GM12878 (cell line): Measurements from ENCODE around the gene CDKN3. TPM values are rescaled to one million over a fixed set of nuclear protein-coding genes. Genes with fewer than 3 reads are reported as not detected.

ENCODE experiments used
- ATAC-seq: fragments of 200-7000 bp; cut with Tn5 transposase; 3 replicates; pipeline ENCODE4 v1.9.1; 2020; ENCODE audit warnings: mild to moderate bottlenecking, moderate library complexity
- BruUV-seq: library from RNA; stranded (reverse); fragments of 400-500 nt; replicated peaks from 2 replicates; lab custom pipeline; 2021; lab: Mats Ljungman, UMichigan
- CTCF ChIA-PET: fragments of 300-600 bp; sonication (Branson Sonifier 250); formaldehyde crosslinking; extraction: SDS; loops from one replicate; lab custom pipeline; 2021; ENCODE audit warnings: inconsistent platforms; lab: Yijun Ruan, JAX
- POLR2A ChIA-PET: fragments of 350-600 bp; formaldehyde crosslinking; extraction: SDS; loops from one replicate; lab custom pipeline; 2021; ENCODE audit warnings: inconsistent platforms; lab: Charles Lee
- RAD21 ChIA-PET: fragments of 300-600 bp; sonication (Branson Sonifier 250); formaldehyde crosslinking; loops from one replicate; lab custom pipeline; 2023; ENCODE audit warnings: antibody characterized with exemption; ENCODE audit not compliant: unreplicated experiment; lab: Charles Lee
- SMC1A ChIA-PET: fragments of 300-600 bp; sonication (Branson Sonifier 250); formaldehyde crosslinking; loops from one replicate; lab custom pipeline; 2023; ENCODE audit not compliant: unreplicated experiment, uncharacterized antibody; lab: Charles Lee
- DNase-seq: peaks from one replicate; pipeline ENCODE4 v3.0.0-alpha.2; 2011; ENCODE audit warnings: low read depth, low spot score
- FAIRE-seq: peaks from 3 replicates; lab custom pipeline; 2011; peaks lifted over from hg19 to GRCh38; lab: Jason Lieb, UNC
- H2AFZ ChIP-seq: 2 replicates; pipeline ENCODE4 v1.6.0; 2011; ENCODE audit warnings: low read depth, low read length, control low read depth; ENCODE audit not compliant: control insufficient read depth
- H3K27ac ChIP-seq: 2 replicates; pipeline ENCODE4 v1.5.1; 2011; ENCODE audit warnings: control low read depth; ENCODE audit not compliant: control insufficient read depth, insufficient read depth
- H3K27me3 ChIP-seq, 2 experiments: replicated peaks in 1 of 2; 2 replicates each; pipeline versions ENCODE4 v1.6.0 to v1.6.1; 2011; ENCODE audit warnings: low read length in 1 of 2; ENCODE audit not compliant: control insufficient read depth in 2 of 2, insufficient read depth in 2 of 2
- H3K36me3 ChIP-seq, 2 experiments: 2 replicates each; pipeline ENCODE4 v1.5.1; 2011; ENCODE audit warnings: low read length in 1 of 2; ENCODE audit not compliant: control insufficient read depth in 2 of 2, insufficient read depth in 2 of 2
- H3K4me1 ChIP-seq: 2 replicates; pipeline ENCODE4 v1.6.1; 2011; ENCODE audit warnings: mild to moderate bottlenecking, low read length, moderate library complexity, mixed read lengths; ENCODE audit not compliant: control insufficient read depth, insufficient read depth
- H3K4me2 ChIP-seq: 2 replicates; pipeline ENCODE4 v1.6.0; 2011; ENCODE audit warnings: control low read depth; ENCODE audit not compliant: control insufficient read depth, insufficient read depth
- H3K4me3 ChIP-seq: fragments of 200-600 bp; sonication (generic); 2 replicates; pipeline ENCODE4 v1.5.1; 2016
- H3K79me2 ChIP-seq: 2 replicates; pipeline ENCODE4 v1.6.0; 2011; ENCODE audit warnings: low read length; ENCODE audit not compliant: control insufficient read depth, insufficient read depth
- H3K9ac ChIP-seq: 2 replicates; pipeline ENCODE4 v1.8.0; 2011; ENCODE audit warnings: low read length, control low read depth, mixed read lengths; ENCODE audit not compliant: control insufficient read depth, insufficient read depth
- H3K9me3 ChIP-seq: replicated peaks from 3 replicates; pipeline ENCODE4 v1.5.1; 2011; ENCODE audit warnings: mild to moderate bottlenecking, low read length; ENCODE audit not compliant: control insufficient read depth, insufficient read depth
- H4K20me1 ChIP-seq: 2 replicates; pipeline ENCODE4 v1.6.0; 2011; ENCODE audit not compliant: control insufficient read depth, insufficient read depth
- NFIC ChIP-seq: IDR thresholded peaks from 2 replicates; pipeline ENCODE4 v1.6.1; 2012; ENCODE audit warnings: low read depth, mild to moderate bottlenecking, inconsistent platforms, low read length, moderate library complexity
- SMAD5 ChIP-seq: IDR thresholded peaks from 2 replicates; pipeline ENCODE4 v1.6.1; 2016; ENCODE audit warnings: antibody characterized with exemption, low read depth
- TARDBP ChIP-seq: IDR thresholded peaks from 2 replicates; pipeline ENCODE4 v1.6.1; 2016; ENCODE audit warnings: borderline replicate concordance
- WGBS: methylation state at CpG from one replicate; pipeline ENCODE4 v1.1.6; 2016; ENCODE audit warnings: low lambda C conversion rate; ENCODE audit not compliant: insufficient replicate concordance, insufficient coverage; ENCODE audit errors: missing lambda C conversion rate; 5-methylcytosine and 5-hydroxymethylcytosine counted together
- in situ Hi-C: fragments of 300-500 bp; cut with MboI; formaldehyde crosslinking; loops from 9 replicates; pipeline ENCODE4 v1.14.3; 2018; ENCODE audit warnings: mixed read lengths
- intact Hi-C: fragments of 100-400 bp; cut with micrococcal nuclease; formaldehyde crosslinking; loops from one replicate; pipeline ENCODE4 v1.14.2; 2022; ENCODE audit not compliant: unreplicated experiment
- polyA plus RNA-seq, 11 experiments: library from polyadenylated mRNA; depleted of rRNA in 4 of 11; unstranded in 6 of 11; stranded (reverse) in 5 of 11; fragments of >200 nt; fragmentation: Nextera tagmentation in 4 of 11; fragmentation: Illumina TruSeq in 1 of 11; extraction: Ambion mirVana in 4 of 11; extraction: Trizol in 1 of 11; gene quantifications; 1 replicate in 1 of 11; 2 replicates in 10 of 11; pipeline versions ENCODE4 v1.2.1 to v1.2.3, GENCODE V29; 2011 to 2016; ENCODE audit warnings: inconsistent platforms in 2 of 11, missing spikeins in 2 of 11, low read depth in 1 of 11
- total RNA-seq, 4 experiments: library from RNA; depleted of rRNA in 3 of 4; stranded (reverse); fragments of >200 nt in 3 of 4; fragmentation: Illumina TruSeq in 1 of 4; extraction: Trizol in 1 of 4; gene quantifications; 2 replicates each; pipeline versions ENCODE4 v1.2.1 to v1.2.3, GENCODE V29; 2013 to 2021
- TF ChIP-seq, protein P1 (sequence below): fragments of 450-650 bp; IDR thresholded peaks from 2 replicates; pipeline ENCODE4 v1.6.1; 2018; ENCODE audit warnings: mild to moderate bottlenecking, low read depth, moderate library complexity; ENCODE audit not compliant: partially characterized antibody

The CDKN3 gene
- total and polyA plus RNA-seq, 10 of the 15 experiments (the other 5 are each of a cell fraction or from before 2014, with no cell fraction given) = 54.9 to 197 (median 111) TPM

DNA sequence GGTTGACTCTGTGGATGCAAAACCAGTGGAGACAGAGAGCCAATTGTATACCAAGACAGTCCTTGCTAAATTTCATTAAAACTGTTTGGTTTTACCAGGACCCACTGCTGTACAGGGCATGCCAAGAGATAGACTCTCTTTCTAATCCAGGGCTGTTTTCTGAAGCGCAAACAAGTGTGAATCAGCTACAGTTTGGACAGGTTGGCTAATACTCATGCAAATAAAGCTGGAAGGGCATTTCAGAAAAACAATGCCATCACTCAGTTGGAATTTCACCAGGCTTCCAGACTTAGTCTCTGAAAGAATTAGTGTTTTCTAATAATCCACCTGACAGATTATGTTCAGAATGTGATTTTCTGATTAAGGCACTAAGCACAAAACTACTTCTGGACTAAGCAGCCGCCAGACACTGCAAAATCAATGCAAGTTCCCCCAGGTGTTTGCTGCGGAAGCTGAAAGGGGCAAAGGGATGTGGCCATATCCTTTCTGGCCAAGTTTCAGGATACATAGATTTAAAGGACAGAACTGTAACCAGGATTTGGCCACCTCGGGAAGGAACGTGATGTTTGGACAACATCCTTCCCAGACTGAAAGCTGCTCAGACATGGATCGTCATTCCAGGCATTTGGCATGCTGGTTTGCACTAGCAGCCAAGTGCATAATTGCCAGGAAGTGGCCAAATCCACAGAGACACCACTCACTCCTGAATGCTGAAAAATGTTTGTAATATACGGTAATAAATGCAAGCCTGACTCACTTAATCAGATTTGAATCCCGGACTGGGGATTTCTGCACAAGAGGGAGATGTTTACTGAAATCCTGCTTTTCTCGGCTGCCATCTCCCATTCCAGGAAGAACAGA lies 32.0 kb upstream of the CDKN3 start:
- no peak overlapping the region for H3K27ac ChIP-seq
- in situ Hi-C loops = no loop called here
- no peaks in the 10 kb centered on the region for H3K9me3 ChIP-seq
- H3K9ac ChIP-seq = no peak overlapping the region
- no peak overlapping the region for H2AFZ ChIP-seq
- intact Hi-C loops = loop anchor here (1.0 to 10.0 kb wide), 3 partner anchors 33 to 410 kb away; no protein-coding TSS in a partner anchor
- no peaks in the 10 kb centered on the region for H3K79me2 ChIP-seq
- CTCF ChIA-PET = interaction anchor here (0.9 kb wide), 1 partner anchor 56 kb away, joined by 3 read pairs; no protein-coding TSS in a partner anchor
- H3K4me3 ChIP-seq = no peak overlapping the region
- 54% methylated on average over 9 of the region's 9 CpGs for WGBS
- BruUV-seq = no TSS peak
- H3K4me1 ChIP-seq = no peaks in the 10 kb centered on the region
- DNase-seq = no peak
- no peak for ATAC-seq
- no peaks in the 10 kb centered on the region for H3K36me3 ChIP-seq
- no peak for FAIRE-seq
- no peaks in the 10 kb centered on the region for H4K20me1 ChIP-seq
- POLR2A ChIA-PET = no interaction called here
- H3K27me3 ChIP-seq = peaks cover 0 to 3% of the 10 kb centered on the region in 2 experiments; a peak in 1 of 4 replicates
- TF ChIP-seq, protein P1, sequence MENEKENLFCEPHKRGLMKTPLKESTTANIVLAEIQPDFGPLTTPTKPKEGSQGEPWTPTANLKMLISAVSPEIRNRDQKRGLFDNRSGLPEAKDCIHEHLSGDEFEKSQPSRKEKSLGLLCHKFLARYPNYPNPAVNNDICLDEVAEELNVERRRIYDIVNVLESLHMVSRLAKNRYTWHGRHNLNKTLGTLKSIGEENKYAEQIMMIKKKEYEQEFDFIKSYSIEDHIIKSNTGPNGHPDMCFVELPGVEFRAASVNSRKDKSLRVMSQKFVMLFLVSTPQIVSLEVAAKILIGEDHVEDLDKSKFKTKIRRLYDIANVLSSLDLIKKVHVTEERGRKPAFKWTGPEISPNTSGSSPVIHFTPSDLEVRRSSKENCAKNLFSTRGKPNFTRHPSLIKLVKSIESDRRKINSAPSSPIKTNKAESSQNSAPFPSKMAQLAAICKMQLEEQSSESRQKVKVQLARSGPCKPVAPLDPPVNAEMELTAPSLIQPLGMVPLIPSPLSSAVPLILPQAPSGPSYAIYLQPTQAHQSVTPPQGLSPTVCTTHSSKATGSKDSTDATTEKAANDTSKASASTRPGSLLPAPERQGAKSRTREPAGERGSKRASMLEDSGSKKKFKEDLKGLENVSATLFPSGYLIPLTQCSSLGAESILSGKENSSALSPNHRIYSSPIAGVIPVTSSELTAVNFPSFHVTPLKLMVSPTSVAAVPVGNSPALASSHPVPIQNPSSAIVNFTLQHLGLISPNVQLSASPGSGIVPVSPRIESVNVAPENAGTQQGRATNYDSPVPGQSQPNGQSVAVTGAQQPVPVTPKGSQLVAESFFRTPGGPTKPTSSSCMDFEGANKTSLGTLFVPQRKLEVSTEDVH = no peak
- TF ChIP-seq NFIC (no peak), SMAD5 (no peak), TARDBP (no peak)
- RAD21 ChIA-PET = no interaction called here
- SMC1A ChIA-PET = no interaction called here
- no peak overlapping the region for H3K4me2 ChIP-seq
